Epidermal melanocyte (primary cell): ENCODE measurements around the gene SIK2.

Experiments used
- DNase-seq: peaks from one replicate; pipeline ENCODE4 v3.0.0; 2011; ENCODE audit warnings: low spot score; ENCODE audit not compliant: insufficient read length

The SIK2 gene

DNA sequence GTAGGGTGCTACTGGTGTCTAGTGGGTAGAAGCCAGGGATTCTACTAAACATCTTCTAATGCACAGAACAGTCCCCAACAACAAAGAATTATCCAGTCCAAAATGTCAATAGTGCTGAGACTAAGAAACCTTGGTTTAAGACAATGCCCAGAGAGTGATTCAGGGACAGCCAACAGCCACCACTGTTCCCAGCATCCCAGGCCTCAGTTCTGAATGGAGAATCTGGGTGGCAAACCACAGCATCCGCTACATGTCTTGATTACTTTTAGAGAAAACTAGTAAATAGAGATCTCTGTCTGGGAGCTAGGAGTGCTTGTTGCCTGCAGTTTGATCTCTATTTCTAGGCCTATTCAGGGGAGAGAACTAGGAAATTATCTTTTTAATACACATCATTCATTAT, 20.9 kb upstream of the SIK2 start:
- no peak for DNase-seq

DNA sequence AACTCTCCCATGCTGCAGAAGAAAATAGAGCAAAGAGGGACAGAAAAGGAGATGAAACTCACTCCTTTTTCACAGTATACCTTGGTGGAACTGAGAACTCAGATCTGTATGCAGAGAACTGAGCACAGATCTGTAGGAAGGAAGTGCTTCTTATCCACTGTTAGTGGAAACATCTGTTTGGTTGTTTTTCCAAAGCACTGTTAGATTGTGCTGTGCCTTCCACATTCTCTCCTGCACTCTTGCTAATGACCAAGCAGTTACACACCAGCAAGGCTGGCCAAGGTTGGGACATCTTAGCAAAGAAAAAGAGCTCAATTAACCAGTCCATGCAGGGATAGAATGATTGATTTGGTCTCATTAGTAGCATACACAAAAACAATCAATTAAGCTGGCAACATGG, 20.1 kb upstream of the SIK2 start:
- no peak for DNase-seq

DNA sequence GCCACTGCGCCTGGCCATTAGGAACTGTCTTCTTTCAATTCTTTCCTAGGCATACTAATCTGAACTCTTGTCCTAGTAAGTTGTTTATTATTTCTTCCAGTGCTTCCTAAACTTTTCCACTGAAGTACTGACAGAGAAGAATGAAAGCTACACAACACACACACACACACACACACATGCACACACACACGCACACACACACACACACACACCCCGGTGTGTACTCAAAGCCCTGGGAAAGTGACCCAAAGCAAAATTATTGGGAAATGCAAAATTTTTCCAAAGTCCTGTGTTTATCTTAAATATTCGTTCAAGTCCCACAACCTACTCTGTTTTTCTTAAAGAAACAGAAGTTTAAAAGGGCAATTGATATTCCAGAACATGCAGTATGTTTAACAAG, 19.4 kb upstream of the SIK2 start:
- DNase-seq, result no peak

DNA sequence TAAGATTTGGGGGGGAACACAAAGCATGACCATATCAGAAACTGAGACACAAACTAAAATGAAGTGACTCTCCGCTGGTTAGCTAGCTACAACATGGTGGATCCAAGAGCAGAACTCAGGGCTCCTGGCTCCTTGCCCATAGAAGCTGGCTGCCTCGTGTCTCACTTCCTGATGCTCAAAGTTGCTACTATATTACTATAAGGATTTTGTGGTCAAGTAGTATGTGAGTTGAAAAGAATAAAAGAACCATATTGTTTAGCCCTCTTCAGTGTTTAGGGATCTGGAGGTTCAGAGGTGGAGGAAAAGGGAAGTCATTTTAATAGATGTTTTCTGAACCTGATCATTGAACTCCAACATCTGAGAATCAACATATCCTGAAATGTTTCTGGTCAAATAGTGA, 16.9 kb upstream of the SIK2 start:
- DNase-seq, result no peak

DNA sequence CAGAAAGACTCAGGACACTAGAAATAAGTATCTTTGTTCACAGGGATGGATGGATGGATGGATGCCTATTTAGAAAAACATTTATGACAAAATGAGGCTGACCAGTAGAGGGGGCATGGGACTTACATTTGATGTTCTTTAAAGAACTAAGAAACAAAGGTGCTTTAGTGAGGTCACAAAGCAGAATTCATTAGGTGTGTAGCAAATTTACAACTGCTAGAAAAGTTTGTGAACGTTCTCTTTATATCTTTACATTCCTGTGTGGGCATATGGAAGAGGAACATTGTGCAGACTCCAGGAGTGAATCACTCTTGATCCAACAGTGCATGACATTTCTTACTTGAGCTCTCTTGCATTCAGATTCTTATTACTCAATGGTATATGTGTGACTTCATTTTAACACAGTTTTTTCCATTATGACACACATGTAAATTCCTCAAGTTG, 15.8 kb upstream of the SIK2 start:
- DNase-seq, result no peak

DNA sequence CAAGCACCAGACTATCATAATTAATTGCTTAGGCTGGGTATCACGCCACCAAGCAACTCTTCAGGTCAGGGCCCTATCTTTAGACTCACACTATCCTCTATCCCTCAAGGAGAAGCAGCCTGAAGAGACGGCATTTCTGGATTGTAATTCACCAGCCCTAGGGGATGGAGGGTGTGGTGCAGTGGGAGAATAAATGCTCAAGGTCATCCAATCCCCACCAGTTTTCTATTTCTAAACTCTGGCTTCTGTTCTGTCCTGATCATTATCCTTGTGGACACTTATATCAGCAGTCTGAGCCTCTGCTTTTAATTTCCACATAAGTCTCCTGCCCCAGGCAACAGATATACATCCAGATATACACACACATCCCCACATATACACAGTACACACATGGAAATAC, 13.1 kb upstream of the SIK2 start:
- no peak for DNase-seq

DNA sequence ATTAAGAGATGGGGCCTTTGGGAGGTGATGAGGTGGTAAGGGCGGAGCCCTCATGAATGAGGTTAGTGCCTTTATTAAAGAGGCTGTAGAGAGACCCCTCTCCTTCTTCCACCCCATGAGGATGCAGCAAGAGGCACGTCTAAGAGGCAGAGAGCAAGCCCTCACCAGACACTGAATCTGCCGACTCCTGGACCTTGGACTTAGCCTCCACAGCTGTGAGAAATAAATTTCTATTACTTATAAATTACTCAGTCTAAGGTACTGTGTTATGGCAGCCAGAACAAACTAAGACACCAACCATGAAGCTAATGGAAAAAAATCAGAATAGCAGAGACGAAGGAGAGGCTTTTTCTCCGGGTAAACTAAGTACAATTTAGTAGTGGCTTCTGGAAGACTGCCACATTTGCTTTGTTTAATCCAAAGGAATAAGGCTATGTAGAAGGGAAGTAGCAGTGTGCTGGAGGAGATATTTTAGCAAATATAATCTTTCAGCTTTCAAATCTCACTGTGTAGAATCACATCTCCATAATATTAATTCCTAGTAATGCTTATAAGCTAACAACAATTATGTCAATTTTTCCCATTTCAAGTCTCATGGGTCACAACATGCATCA, 12.3 kb upstream of the SIK2 start:
- no peak for DNase-seq

DNA sequence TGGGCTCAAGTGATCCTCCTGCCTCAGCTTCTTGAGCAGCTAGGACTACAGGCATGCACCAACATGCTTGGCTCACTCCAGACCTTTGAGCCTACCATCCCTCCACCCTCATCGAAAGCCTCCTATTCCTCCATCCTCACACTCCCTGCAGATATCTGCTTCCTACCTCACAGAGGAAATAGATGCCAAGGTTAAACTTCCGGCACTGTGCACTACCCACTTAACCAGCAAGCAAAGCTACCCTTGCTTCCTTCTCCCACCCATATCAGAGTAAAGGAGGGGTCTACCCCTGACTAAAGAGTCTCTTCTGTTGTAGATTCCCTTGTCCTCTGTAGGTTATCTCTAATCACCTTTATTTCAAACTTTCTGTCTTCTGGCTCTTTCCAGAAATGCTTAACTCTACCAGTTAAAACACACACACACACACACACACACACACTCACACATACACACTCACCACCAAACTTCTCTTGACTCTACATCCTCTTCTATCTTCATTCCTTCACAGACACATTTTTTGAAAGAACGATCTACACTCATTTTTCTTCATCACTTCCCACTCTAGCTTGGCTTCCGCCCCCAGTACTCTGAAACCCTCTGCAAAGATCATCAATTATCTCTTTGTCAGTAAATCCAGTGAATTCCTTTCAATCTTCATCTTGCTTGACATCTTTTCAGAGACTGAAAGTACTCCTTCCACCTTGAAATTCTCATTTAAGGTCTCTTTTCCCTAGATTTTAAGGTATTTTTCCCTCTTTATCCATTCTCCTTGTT, 10.9 kb upstream of the SIK2 start:
- DNase-seq, result no peak

DNA sequence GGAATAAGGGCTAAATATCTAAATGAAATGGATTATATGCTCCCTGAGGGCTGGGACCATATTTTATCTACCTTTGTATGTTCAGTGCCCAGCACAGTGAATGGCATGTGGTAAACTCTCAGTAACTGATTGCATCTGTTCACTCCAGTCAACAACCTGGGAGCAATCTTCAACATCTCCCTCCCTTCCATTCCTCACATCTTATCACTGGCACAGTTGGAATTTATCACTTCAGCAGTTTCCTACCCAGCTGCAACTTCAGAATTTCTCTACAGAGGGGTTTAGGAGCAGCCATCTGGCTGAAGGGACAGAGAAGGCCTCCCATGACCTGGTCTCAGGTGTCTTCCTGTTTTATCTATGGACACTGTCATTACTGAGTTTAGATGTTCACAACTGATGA, 9.8 kb upstream of the SIK2 start:
- DNase-seq, result no peak

DNA sequence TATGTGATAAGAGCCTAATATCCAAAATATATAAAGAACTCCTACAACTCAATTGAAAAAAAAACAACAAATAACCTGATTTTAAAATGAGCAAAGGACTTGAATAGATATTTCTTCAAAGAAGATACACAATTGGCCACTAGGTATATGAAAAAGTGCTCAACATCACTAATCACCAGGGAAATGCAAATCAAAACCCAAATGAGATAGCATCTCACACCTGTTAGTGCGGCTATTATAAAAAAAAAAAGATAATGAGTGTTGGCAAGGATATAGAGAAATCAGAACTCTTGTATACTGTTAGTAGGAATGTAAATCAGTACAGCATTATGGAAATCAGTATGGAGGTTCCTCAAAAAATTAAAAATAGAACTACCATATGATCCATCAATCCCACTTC, 5.9 kb upstream of the SIK2 start:
- DNase-seq, result no peak

DNA sequence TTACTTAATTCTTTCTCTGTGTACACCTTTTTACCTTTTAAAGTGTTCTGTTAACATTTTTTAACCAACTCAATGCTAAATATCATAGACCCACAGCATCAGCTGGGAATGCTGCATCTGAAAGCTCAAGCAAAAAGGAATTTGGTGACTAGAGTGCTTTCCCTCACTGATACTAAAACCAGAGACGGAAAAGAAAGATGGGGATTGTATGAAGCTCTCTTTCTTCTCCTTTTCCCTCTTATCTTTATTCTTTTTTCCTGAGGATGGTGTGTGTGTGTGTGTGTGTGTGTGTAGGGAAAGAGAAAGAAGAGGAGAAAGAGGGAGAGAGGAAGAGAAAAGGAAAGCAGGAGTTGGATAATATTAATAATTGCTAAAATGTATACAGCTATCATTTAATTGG, 4.1 kb upstream of the SIK2 start:
- no peak for DNase-seq

DNA sequence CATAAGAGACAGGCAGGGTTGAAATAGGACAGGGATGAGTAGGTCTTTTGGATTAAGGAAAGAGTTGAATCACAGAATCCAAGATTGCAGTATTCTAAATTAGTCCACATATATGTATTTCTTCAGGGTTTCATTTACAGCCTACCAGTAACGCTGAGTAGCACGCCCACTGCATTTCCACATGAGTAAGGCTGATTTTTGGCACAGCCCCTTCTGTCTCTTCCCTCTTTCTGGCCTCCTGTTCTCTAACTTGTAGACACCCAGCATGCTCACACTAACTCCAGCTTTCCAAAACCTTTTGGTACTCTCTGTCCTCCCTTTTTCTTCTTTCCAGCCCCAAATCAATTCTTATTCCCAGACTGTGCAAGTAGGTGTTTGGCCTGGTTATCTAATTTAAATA, 3.7 kb upstream of the SIK2 start:
- DNase-seq, result no peak

DNA sequence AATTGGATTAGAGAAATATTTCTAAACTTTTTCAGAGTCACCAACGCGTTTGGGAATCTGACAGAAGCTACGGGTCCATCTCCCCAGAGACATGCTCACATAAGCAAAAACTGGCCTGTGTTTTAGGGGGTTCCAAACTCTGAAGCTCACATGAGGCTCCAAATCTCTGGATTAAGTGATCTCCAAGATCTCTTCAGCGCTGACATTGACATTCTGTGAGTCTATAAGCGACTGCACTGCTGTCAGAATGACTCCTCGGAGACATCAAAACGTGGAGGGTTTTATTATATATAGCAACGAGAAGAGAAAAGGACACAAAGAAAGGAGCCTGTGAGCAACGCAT, 642 bp upstream of the SIK2 start:
- DNase-seq, result no peak

DNA sequence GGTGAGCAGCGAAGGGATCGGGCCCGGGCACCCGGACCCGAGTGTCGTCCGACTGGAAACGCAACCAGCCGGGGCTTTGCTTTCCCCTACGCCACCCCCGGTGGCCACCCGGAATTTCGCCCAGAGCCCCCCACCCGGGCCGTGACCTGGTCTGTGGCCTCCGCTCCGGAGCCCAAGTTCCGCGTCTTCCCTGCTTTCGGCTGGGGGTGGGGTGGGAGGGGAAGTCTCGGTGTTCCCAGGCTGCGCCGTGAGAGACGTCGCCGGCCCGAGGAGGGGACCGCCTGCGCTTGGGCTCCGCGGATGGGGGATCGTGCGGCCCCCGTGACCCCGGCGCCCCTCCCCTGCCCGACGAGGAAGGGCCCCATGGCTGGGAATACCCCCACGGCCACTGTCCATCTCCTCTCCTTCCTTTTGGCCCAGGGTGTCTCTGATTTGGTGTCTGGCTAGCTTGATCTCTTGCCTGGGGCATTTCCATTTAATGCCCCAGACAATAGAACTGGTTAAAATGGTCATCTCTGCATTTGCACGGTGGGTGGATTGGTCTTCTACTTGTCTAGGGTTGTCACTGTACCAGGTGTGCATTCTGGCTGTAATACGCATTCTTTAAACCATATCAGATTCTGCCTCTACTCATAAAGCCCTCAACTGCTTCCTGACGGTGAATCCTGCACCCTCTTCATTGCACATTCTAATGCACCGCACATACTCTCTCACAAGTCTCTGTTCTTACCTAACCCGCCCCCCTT, 789 bp downstream of the SIK2 start:
- DNase-seq, result no peak

DNA sequence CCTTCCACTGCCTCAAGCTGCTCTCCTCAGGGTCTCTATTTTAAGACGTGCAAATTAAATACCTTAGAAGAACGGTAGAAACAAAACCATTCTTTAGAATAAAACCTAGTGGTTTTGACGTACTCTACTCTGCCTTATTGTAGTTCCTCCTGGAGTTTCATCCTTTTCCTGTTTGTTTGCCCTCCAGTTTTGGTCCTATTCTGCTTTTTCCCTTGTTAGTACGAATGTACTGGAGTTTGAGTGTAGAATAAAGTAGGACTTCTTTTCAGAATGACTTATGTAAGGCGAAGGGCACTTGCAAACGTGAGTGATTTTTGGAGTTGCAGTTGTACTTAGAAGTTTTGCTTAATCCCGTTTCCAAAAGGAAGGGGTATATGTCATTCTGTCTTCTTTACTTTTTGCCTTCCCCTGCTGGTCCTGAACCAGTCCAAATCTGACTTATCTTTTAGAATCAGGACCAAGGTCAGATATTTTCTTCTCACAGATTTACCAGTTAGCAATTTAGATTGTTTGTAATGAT, 1.4 kb downstream of the SIK2 start:
- DNase-seq, result no peak

DNA sequence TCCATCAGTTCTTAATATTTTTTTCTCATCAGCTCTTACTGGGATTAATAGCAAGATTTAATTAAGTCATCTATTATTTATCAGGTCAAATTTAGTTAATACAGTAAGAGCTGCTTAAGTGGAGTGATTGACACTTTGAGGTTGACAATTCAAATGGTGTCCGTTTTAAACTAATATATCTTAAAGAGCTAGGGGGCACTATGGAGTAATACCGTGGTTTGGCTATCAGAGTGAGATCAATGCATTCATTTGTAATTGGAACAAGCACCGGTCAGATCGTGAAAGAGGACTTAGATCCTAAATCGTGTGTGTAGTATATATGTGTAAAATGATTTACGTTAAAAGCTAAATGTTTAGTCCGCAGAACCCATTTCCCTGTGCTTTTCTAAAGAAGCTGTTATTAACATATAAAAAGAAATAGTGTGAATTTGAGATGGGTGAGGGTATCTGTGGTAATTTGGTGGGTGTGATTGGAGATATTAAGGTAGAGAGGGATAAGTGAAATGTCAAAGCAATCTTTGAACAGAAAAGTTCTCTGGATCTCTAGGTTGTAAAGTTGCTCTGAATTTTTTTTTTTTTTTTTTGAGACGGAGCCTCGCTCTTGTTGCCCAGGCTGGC, 2.3 kb downstream of the SIK2 start:
- DNase-seq, result no peak

DNA sequence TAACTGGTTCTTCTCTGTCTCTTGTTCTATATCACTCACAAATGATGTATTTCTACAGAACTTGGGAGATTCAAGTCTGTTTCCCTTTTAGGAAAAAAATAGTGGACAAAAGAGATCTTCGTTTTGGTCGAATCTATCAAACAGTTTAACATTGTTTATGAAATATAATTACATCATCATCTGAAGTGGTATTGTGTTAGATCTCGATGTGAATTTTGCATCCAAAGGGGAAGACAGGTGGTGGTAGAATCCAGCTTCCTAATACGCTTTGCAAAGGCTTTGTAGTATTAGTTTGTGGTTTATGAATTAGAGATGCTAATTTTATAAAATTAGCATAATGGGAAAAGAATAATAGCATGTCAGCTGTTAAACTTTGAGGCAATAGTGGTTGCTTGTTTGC, 3.4 kb downstream of the SIK2 start:
- no peak for DNase-seq

DNA sequence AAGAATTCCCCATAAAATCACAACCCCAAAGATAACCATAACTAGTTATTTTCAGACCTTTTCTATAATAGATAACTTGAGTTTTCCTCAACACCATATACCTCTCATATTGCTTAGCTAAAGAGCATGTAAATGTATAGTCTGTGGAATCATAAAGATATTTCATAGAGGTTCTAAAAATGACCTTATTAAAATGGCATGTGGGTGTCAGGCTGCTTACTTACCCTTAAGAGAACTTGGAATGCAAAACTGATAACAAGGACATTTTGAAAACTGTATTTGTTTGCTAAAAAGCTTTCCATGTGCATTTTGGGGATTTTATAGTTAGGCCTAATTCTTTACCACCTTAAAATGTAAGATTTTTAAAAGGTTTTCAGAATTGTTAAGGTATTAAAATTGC, 4.7 kb downstream of the SIK2 start:
- DNase-seq, result no peak

DNA sequence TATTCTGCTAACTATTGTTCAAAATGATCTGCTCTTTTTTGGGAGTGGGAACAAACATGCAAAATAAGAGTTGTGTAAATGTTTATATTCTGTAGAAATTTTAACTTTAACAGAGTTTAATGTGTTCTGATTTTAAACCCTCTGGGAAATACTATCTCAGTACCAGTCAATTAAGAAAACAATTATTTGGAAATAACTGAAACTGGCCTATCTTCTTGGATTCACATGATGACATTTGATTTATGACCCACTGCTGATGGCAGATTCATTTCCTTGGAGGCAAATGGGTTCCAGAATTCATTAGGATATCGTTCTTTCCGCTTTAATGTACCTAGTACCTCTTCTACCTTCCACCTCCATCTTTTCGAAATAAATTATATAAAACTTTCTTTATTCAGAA, 5.5 kb downstream of the SIK2 start:
- no peak for DNase-seq

DNA sequence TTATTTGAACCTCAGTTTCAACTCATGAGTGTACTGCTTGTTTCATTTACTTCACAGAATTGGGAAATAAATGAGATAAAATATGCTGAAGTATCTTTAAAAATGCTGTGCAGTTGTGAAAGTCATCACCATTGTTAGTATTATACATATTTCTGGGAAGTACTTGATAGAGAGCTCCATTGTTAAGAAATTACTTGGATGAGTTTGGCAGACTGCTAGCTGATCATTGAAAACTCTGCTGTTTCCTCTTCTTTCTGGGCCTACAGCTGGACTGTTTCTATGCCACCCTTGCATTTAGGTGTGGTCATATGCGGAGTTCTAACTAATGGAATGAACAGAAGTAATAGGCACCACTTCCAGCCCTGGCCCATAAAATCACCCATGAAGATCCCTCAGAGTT, 10.0 kb downstream of the SIK2 start:
- DNase-seq, result no peak

DNA sequence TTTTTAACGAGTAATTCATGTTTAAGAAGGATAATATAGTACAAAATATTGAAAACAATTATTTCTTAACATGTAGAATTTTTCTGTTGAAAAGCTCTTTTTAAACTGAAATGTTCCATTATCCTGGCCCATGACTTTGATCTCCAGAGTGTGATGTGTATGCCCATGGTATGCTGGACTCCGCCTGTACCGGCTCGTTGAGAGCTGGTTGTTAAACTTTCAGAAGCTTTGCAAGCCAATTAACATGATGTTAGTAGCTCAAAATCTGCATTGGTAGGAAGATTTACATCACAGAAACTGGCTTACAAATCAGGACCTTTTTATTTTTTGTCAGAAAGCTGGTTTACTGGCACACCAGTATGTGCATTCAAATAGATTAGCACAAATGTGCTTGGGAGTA, 15.0 kb downstream of the SIK2 start:
- DNase-seq, result no peak

DNA sequence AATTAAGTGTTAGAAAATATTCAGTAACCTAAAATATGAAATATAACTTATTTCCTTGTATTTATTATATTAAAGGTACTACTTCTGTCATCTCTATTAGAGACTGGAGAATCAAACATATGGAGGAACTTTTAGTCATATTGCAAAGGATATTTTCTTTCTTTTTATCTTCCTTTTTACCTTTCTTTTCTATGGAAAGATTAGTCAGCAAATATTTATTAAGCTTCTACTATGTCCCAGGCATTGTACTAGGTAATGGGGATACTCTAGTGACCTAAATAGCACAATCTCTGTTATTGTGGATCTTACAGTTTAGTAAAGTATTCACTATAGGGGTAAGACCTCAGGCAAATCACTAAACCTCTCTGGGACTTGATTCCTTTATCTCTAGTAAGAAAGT, 18.3 kb downstream of the SIK2 start:
- DNase-seq, result no peak
